HG03064 (cell line): ENCODE measurements around the gene CNTFR.
A peak's percentile ranks its signal among the peaks of the same experiment; 100 is the strongest.

Experiments used
- ATAC-seq: cut with Tn5 transposase; IDR thresholded peaks from one replicate; pipeline ENCODE4 v1.9.1; 2021; ENCODE audit warnings: low read depth; ENCODE audit not compliant: unreplicated experiment

CNTFR gene

GRCh38 chr9:34620061-34620994, 30.8 kb upstream of the CNTFR start, which contains the start of gene DCTN3:
TSS of gene DCTN3 (minus strand) at chr9:34620495. CDS start at chr9:34620464, 31 bp downstream.
- ATAC-seq, result peak; percentile 91

- no peak for ATAC-seq
Observed at GRCh38 chr9:34615132-34615531, 25.6 kb upstream of the CNTFR start.

- no peak for ATAC-seq
Observed at GRCh38 chr9:34612788-34613390, 23.4 kb upstream of the CNTFR start.

- peak; percentile 86 for ATAC-seq
Observed at GRCh38 chr9:34611811-34612787, 22.6 kb upstream of the CNTFR start, which contains the start of gene RPP25L. TSS of gene RPP25L (minus strand) at chr9:34612097. CDS start at chr9:34611296, 801 bp downstream.

- no peak for ATAC-seq
Observed at GRCh38 chr9:34611251-34611810, 21.8 kb upstream of the CNTFR start.

GRCh38 chr9:34610434-34611206, 21.1 kb upstream of the CNTFR start:
- no peak for ATAC-seq

- ATAC-seq, result no peak
Observed at GRCh38 chr9:34607331-34607730, 17.8 kb upstream of the CNTFR start.

GRCh38 chr9:34606905-34607304, 17.4 kb upstream of the CNTFR start:
- ATAC-seq, result no peak

GRCh38 chr9:34606190-34606589, 16.7 kb upstream of the CNTFR start:
- no peak for ATAC-seq

- ATAC-seq, result no peak
Observed at GRCh38 chr9:34603610-34604231, 14.2 kb upstream of the CNTFR start.

- no peak for ATAC-seq
Observed at GRCh38 chr9:34601937-34602573, 12.5 kb upstream of the CNTFR start.

GRCh38 chr9:34600908-34601307, 11.4 kb upstream of the CNTFR start:
- no peak for ATAC-seq

GRCh38 chr9:34599546-34599945, 10.0 kb upstream of the CNTFR start:
- ATAC-seq, result no peak

GRCh38 chr9:34594177-34594576, 4.7 kb upstream of the CNTFR start:
- ATAC-seq, result no peak

- ATAC-seq, result no peak
Observed at GRCh38 chr9:34592895-34593601, 3.5 kb upstream of the CNTFR start.

GRCh38 chr9:34591917-34592866, 2.7 kb upstream of the CNTFR start:
- no peak for ATAC-seq
